ENCODE data around the gene PHF21A.

PHF21A gene

GRCh38 chr11:45920531-45921477, 200.4 kb downstream of the PHF21A start:
- POLR2A ChIA-PET (ENCODE audit: low non-redundant PET): interaction anchor here (0.8 kb wide), 1 partner anchor 74 kb away, joined by 3 read pairs; no protein-coding TSS in a partner anchor
- TF ChIP-seq CTCF (conservative IDR thresholded peaks at IDR 0.05; ENCODE audit: low read depth): no peak
- peak overlapping the region; percentile 100 for H3K27ac ChIP-seq
- no peak for DNase-seq (ENCODE audit: low spot score)
- CTCF ChIA-PET: no interaction called here

GRCh38 chr11:45919806-45920530, 201.3 kb downstream of the PHF21A start:
- TF ChIP-seq CTCF (conservative IDR thresholded peaks at IDR 0.05; ENCODE audit: low read depth): no peak
- POLR2A ChIA-PET (ENCODE audit: low non-redundant PET): interaction anchor here (0.8 kb wide), 1 partner anchor 73 kb away, joined by 3 read pairs; no protein-coding TSS in a partner anchor
- peak overlapping the region; percentile 100 for H3K27ac ChIP-seq
- no peak for DNase-seq (ENCODE audit: low spot score)
- CTCF ChIA-PET: no interaction called here

GRCh38 chr11:45918962-45919675, 202.1 kb downstream of the PHF21A start:
- H3K27ac ChIP-seq: peak overlapping the region; percentile 100
- DNase-seq (ENCODE audit: low spot score): no peak
- POLR2A ChIA-PET (ENCODE audit: low non-redundant PET): no interaction called here
- TF ChIP-seq CTCF (conservative IDR thresholded peaks at IDR 0.05; ENCODE audit: low read depth): no peak
- CTCF ChIA-PET: interaction anchor here (1.3 kb wide), 1 partner anchor 21 kb away, joined by 3 read pairs; no protein-coding TSS in a partner anchor

- ChIA-PET CTCF (interaction anchor here (0.6 to 1.3 kb wide), 2 partner anchors 21 to 795 kb away, joined by 3 read pairs; no protein-coding TSS in a partner anchor), POLR2A (ENCODE audit: low non-redundant PET) (interaction anchor here (1.0 to 1.6 kb wide), 2 partner anchors 10 to 12 kb away, joined by 3 to 5 read pairs; no protein-coding TSS in a partner anchor)
- no peak for TF ChIP-seq CTCF (conservative IDR thresholded peaks at IDR 0.05; ENCODE audit: low read depth)
- DNase-seq (ENCODE audit: low spot score): peak; percentile 84
- H3K27ac ChIP-seq: peak overlapping the region; percentile 100
These were observed 202.8 kb downstream of the PHF21A start for GRCh38 chr11:45918331-45918941.

GRCh38 chr11:45917623-45918330, 203.5 kb downstream of the PHF21A start, which contains the start of gene PEX16:
TSS of gene PEX16 (minus strand) at chr11:45917877. CDS start at chr11:45917811, 66 bp downstream.
- POLR2A ChIA-PET (ENCODE audit: low non-redundant PET): interaction anchor here (1.0 to 1.6 kb wide), 2 partner anchors 9 to 13 kb away, joined by 3 to 5 read pairs; no protein-coding TSS in a partner anchor
- peak within 1 kb of the TSS; percentile 100 for H3K27ac ChIP-seq
- TF ChIP-seq CTCF (conservative IDR thresholded peaks at IDR 0.05; ENCODE audit: low read depth): no peak
- DNase-seq (ENCODE audit: low spot score): peak; percentile 97
- CTCF ChIA-PET: interaction anchor here (0.6 to 1.3 kb wide), 3 partner anchors 20 to 796 kb away, joined by 3 to 4 read pairs (median 3); no protein-coding TSS in a partner anchor

Measured in RWPE1 (cell line).